ENCODE results near the gene DLG2. TPM values are rescaled to one million over a fixed set of nuclear protein-coding genes. Genes with fewer than 3 reads are reported as not detected.

Gene DLG2
- total and polyA plus RNA-seq, 9 of the 15 experiments (the other 6 are each of a cell fraction or from before 2014, with no cell fraction given) = 0.52 to 1.6 (median 0.95) TPM

DNA sequence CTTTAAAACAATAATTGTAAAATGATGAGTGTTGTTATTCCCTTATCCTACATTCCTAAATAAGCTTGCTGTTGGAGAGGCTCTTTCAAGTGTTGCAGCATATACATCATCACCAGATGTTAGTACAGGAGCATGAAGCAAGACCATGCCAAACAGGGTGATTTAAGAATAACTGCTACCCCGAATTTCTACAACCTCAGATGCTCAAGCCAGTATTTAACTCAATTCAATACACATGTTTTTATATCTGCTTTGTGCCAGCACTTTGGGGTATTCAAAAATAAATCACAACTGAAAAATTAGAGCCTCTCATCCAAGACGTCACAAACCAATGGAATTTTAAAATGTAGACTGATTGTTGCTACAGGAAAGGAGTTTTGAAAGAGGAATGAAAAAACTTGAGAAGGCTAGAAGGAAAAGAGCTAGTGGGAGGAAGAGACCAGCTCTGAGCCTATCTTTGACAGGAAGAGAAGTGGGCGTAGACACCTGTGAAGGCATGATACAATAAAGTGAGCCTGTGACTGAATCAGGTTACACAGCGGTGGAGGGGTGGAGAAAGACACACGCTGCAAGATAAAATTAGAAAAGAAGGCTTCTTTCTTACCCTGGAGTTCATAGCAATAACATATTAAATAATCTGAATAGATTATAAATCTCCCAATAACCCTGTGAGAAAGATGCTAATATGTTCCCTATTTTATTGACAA lies 95.8 kb downstream of the DLG2 start (continued):
- no peak for TF ChIP-seq NR2C1 (IDR thresholded peaks at IDR 0.05)
- no peak for TF ChIP-seq NR2C1 (tag; IDR thresholded peaks at IDR 0.05)
- TF ChIP-seq, protein P1, sequence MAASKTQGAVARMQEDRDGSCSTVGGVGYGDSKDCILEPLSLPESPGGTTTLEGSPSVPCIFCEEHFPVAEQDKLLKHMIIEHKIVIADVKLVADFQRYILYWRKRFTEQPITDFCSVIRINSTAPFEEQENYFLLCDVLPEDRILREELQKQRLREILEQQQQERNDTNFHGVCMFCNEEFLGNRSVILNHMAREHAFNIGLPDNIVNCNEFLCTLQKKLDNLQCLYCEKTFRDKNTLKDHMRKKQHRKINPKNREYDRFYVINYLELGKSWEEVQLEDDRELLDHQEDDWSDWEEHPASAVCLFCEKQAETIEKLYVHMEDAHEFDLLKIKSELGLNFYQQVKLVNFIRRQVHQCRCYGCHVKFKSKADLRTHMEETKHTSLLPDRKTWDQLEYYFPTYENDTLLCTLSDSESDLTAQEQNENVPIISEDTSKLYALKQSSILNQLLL (CRISPR knock-in tag; IDR thresholded peaks at IDR 0.05; ENCODE audit: borderline replicate concordance) = no peak

GRCh38 chr11:85530634-85531033 lies 96.5 kb downstream of the DLG2 start:
- Histone ChIP-seq H3K4me1 (replicated peaks in 1 of 2; ENCODE audit: control insufficient read depth in 2 of 2, insufficient read depth in 2 of 2, low read length in 2 of 2) (no peaks in the 10 kb centered on the region), H2AFZ (ENCODE audit: low read depth, low read length) (no peak overlapping the region), H3K36me3 (ENCODE audit: control insufficient read depth, insufficient read depth, low read length) (no peaks in the 10 kb centered on the region), H4K20me1 (replicated peaks; ENCODE audit: control insufficient read depth, insufficient read depth, low read length) (no peaks in the 10 kb centered on the region), H3K9ac (ENCODE audit: insufficient read depth in 1 of 2, low read depth in 2 of 2, low read length in 2 of 2) (no peak overlapping the region), H3K79me2 (ENCODE audit: control insufficient read depth, insufficient read depth, low read length) (no peaks in the 10 kb centered on the region), H3K27ac (ENCODE audit: extremely low read depth, low read depth, low read length) (no peak overlapping the region), H3K27me3 (ENCODE audit: control insufficient read depth in 2 of 2, insufficient read depth in 2 of 2, low read length in 2 of 2) (no peaks in the 10 kb centered on the region), H3K9me3 (replicated peaks; ENCODE audit: control insufficient read depth, insufficient read depth, low read depth, low read length) (peaks cover 4% of the 10 kb centered on the region), H3K4me2 (ENCODE audit: insufficient read depth, low read length) (no peak overlapping the region), H3K9me1 (ENCODE audit: control insufficient read depth, insufficient read depth, low read length) (no peaks in the 10 kb centered on the region), H3K4me3 (no peak overlapping the region)
- in situ Hi-C loops (cut with MboI) (no loop called here), intact Hi-C loops (cut with micrococcal nuclease) (no loop called here)
- WGBS (ENCODE audit: insufficient coverage, low coverage, missing lambda C conversion rate) = 0% methylated on average over 1 of the region's 1 CpG
- FAIRE-seq = no peak
- ChIA-PET CTCF (ENCODE audit: low intra/inter-chr PET ratio) (no interaction called here), POLR2A (no interaction called here)
- BruUV-seq (replicated peaks) = no TSS peak
- no peak for ATAC-seq
- no peak for TF ChIP-seq REST (IDR thresholded peaks at IDR 0.05; ENCODE audit: borderline replicate concordance)
- no peak for TF ChIP-seq REST (CRISPR knock-in tag; IDR thresholded peaks at IDR 0.05; ENCODE audit: low read depth)
- no peak for TF ChIP-seq USF2 (CRISPR knock-in tag; IDR thresholded peaks at IDR 0.05)
- no peak for TF ChIP-seq GATAD2B (IDR thresholded peaks at IDR 0.05; ENCODE audit: borderline replicate concordance)
- no peak for TF ChIP-seq ZNF444 (CRISPR knock-in tag; IDR thresholded peaks at IDR 0.05)
- no peak for TF ChIP-seq HMG20A (CRISPR knock-in tag; conservative IDR thresholded peaks at IDR 0.05)
- no peak for TF ChIP-seq TOE1 (IDR thresholded peaks at IDR 0.05; ENCODE audit: borderline replicate concordance)
- no peak for TF ChIP-seq TOE1 (CRISPR knock-in tag; IDR thresholded peaks at IDR 0.05; ENCODE audit: borderline replicate concordance, low read depth)
- TF ChIP-seq ZNF124 (CRISPR knock-in tag; IDR thresholded peaks at IDR 0.05) = no peak
- no peak for DNase-seq (ENCODE audit: extremely low read depth in 1 of 4, low spot score in 3 of 4)

Data from K562 (cell line).